ENCODE measurements around the gene SPATA9.

- TF ChIP-seq CTCF (tag by site-specific recombination; IDR thresholded peaks at IDR 0.05) (no peak), TCF7L2 (IDR thresholded peaks at IDR 0.05; ENCODE audit: borderline replicate concordance, low read depth, low read length) (no peak), ZNF24 (tag by site-specific recombination; IDR thresholded peaks at IDR 0.05) (no peak), ZNF341 (tag by site-specific recombination; IDR thresholded peaks at IDR 0.05; ENCODE audit: low read depth) (no peak), REST (tag by site-specific recombination; IDR thresholded peaks at IDR 0.05) (no peak), ZNF184 (tag by site-specific recombination; IDR thresholded peaks at IDR 0.05) (no peak), ZIC2 (tag by site-specific recombination; IDR thresholded peaks at IDR 0.05) (no peak)
Observed at GRCh38 chr5:95617057-95617456, 65.7 kb downstream of the SPATA9 start.
